Fibroblast of villous mesenchyme (primary cell): ENCODE data around the gene DNAJB9. TPM values are rescaled to one million over a fixed set of nuclear protein-coding genes. Genes with fewer than 3 reads are reported as not detected.

Experiments used
- DNase-seq: peaks from one replicate; pipeline ENCODE4 v3.0.0-alpha.2; 2010; ENCODE audit warnings: low read depth
- H3K4me3 ChIP-seq: 2 replicates; pipeline ENCODE4 v1.5.1; 2011; ENCODE audit warnings: low read depth, mild to moderate bottlenecking, low read length
- total RNA-seq: library from RNA; depleted of rRNA; stranded (reverse); fragments of >200 nt; gene quantifications from 2 replicates; pipeline ENCODE4 v1.2.3, GENCODE V29; 2012
- TF ChIP-seq, protein P1 (sequence below): IDR thresholded peaks from 2 replicates; pipeline ENCODE4 v1.5.1; 2012; ENCODE audit warnings: low read depth, mild to moderate bottlenecking, low read length; ENCODE audit not compliant: insufficient read depth

The DNAJB9 gene
- total RNA-seq = 20.0 and 41.9 TPM in 2 replicates

- TF ChIP-seq, protein P1, sequence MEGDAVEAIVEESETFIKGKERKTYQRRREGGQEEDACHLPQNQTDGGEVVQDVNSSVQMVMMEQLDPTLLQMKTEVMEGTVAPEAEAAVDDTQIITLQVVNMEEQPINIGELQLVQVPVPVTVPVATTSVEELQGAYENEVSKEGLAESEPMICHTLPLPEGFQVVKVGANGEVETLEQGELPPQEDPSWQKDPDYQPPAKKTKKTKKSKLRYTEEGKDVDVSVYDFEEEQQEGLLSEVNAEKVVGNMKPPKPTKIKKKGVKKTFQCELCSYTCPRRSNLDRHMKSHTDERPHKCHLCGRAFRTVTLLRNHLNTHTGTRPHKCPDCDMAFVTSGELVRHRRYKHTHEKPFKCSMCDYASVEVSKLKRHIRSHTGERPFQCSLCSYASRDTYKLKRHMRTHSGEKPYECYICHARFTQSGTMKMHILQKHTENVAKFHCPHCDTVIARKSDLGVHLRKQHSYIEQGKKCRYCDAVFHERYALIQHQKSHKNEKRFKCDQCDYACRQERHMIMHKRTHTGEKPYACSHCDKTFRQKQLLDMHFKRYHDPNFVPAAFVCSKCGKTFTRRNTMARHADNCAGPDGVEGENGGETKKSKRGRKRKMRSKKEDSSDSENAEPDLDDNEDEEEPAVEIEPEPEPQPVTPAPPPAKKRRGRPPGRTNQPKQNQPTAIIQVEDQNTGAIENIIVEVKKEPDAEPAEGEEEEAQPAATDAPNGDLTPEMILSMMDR = no peak
- peak; percentile 100 for DNase-seq
These were observed at the start of gene DNAJB9, which contains the start of gene THAP5 for GRCh38 chr7:108569381-108570145. DNAJB9 (plus strand) TSS chr7:108569874; CDS start chr7:108571727, 1,853 bp downstream. THAP5 (minus strand) TSS chr7:108569706; CDS start chr7:108569569, 137 bp downstream.

GRCh38 chr7:108522780-108523179, 46.9 kb upstream of the DNAJB9 start:
- H3K4me3 ChIP-seq = no peak overlapping the region
- TF ChIP-seq, protein P1 = no peak
- DNase-seq = no peak

More at GRCh38 chr7:108569381-108570145, at the start of gene DNAJB9, which contains the start of gene THAP5:
- H3K4me3 ChIP-seq = peak within 1 kb of the TSS; percentile 98

DNA sequence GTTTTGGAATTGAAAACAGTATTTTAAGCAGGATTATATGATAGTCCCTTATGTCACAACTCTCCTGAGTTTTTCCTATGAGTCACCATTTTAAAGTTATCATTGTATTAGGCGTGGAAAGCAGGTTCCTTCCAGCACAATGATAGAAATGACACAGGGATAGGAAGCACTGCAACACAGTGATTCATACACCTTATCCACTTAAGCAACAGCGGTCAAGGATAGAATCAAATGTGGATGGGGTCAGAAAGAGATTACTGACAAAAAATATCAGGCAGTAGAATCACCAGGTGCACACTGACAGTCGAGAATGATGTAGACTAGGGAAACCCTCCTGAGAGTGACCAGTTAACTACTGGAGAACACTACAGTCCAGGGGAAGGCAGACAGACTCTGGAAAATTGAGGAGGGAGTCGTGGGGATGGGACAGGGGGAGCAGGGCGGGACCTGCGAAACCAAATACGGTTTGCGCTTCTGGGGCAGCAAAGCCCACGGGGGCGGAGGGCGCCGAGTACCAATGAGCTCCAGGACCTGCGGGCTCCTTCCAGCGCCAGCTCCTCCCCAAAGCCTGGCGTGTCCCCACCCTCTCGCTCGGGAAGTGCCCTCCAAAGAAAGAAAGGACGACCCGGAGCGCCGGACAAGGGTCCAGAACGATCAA, 44.2 kb upstream of the DNAJB9 start:
- DNase-seq = peak; percentile 92
- TF ChIP-seq, protein P1 = no peak
- H3K4me3 ChIP-seq = peak overlapping the region; percentile 92

DNA sequence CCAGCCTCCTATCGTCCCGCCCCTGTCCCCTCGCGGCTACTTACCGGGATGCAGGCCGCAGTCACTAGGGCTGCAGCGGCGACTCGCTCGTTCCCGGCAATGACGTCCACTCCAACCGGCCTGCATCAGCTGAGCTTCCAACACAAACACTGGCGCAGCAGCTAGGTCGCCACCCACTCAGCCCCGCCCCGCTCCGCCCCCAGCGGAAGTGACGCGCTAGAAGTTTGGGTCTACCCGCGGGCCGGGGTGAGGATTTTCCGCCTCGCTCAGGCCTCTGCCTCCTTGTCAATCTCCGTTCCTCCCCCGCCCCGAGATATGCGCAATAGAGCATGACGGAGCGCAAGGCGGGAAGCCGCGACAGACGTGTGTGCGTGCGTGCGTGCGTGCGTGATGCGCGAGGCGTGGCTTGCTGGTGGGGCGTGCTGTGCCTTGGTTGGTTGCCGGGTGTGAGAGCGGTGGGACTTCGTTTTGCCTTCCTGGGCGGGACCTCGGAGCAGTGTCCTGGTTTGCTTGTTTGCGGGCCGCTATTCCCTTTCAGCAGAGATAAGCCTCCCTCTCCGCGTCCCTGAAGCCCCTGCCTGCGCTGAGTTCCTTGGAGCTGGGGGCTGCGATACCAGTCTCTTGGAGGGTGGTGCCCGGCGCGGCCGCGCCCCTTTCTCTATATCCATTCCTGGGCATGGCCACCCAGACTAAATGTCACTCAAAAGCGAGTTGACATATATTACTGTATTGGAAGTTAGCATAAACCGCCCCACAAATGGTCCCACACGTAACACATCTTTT, 43.5 kb upstream of the DNAJB9 start, which contains the start of gene PNPLA8:
TSS of gene PNPLA8 (minus strand) at position 151 of the 783 bp plus-strand sequence. CDS start 10,644 bp downstream, outside the sequence.
- H3K4me3 ChIP-seq = peak within 1 kb of the TSS; percentile 92
- peak; percentile 100 for DNase-seq
- TF ChIP-seq, protein P1 = no peak

GRCh38 chr7:108526768-108527017, 43.0 kb upstream of the DNAJB9 start:
- peak overlapping the region; percentile 92 for H3K4me3 ChIP-seq
- TF ChIP-seq, protein P1 = no peak
- DNase-seq = no peak

- H3K4me3 ChIP-seq = no peak overlapping the region
- TF ChIP-seq, protein P1 = no peak
- no peak for DNase-seq
These were observed 41.4 kb upstream of the DNAJB9 start for GRCh38 chr7:108528183-108528712.
